ENCODE measurements around the gene ADAM15.

GRCh38 chr1:155107309-155108264, 56.5 kb downstream of the ADAM15 start:
- TF ChIP-seq CTCF (IDR thresholded peaks at IDR 0.05 in 4 of 5, conservative IDR thresholded peaks at IDR 0.05 in 1 of 5) (no peak), POLR2A (IDR thresholded peaks at IDR 0.05) (no peak)
